GM12878 (cell line): ENCODE measurements around the gene CAPN15. TPM values are rescaled to one million over a fixed set of nuclear protein-coding genes. Genes with fewer than 3 reads are reported as not detected.

Source experiments
- ATF7 ChIP-seq: fragments of 450-650 bp; IDR thresholded peaks from 2 replicates; pipeline ENCODE4 v1.6.1; 2016; ENCODE audit warnings: low read depth, mild to moderate bottlenecking
- BCL11A ChIP-seq: IDR thresholded peaks from 2 replicates; pipeline ENCODE4 v1.6.1; 2011; ENCODE audit warnings: low read depth, low read length
- BCL3 ChIP-seq: IDR thresholded peaks from 2 replicates; pipeline ENCODE4 v1.6.1; 2011; ENCODE audit warnings: borderline replicate concordance, low read depth, mild to moderate bottlenecking, moderate library complexity, low read length; ENCODE audit not compliant: insufficient read depth, poor library complexity, severe bottlenecking
- CHD1 ChIP-seq: IDR thresholded peaks from 2 replicates; pipeline ENCODE4 v1.6.1; 2012; ENCODE audit warnings: low read depth, low read length, improper control_type of control experiment
- EGR1 ChIP-seq, 2 experiments: IDR thresholded peaks; 1 replicate in 1 of 2; 2 replicates in 1 of 2; pipeline ENCODE4 v1.6.1; 2011 to 2012; ENCODE audit warnings: low read depth in 2 of 2, low read length in 2 of 2, borderline replicate concordance in 1 of 2, mild to moderate bottlenecking in 1 of 2, moderate library complexity in 1 of 2
- GABPA ChIP-seq: IDR thresholded peaks from 2 replicates; pipeline ENCODE4 v1.6.1; 2014; ENCODE audit warnings: antibody characterized with exemption, low read depth, mild to moderate bottlenecking, inconsistent platforms
- HDAC2 ChIP-seq: fragments of 200-600 bp; sonication (generic); IDR thresholded peaks from 2 replicates; pipeline ENCODE4 v1.6.1; 2017
- IKZF2 ChIP-seq, 2 experiments: fragments of 450-650 bp; IDR thresholded peaks; 2 replicates each; pipeline ENCODE4 v1.6.1; 2017; ENCODE audit warnings: mild to moderate bottlenecking in 2 of 2, moderate library complexity in 2 of 2
- NFIC ChIP-seq: IDR thresholded peaks from 2 replicates; pipeline ENCODE4 v1.6.1; 2012; ENCODE audit warnings: low read depth, mild to moderate bottlenecking, inconsistent platforms, low read length, moderate library complexity
- NR2C2 ChIP-seq: IDR thresholded peaks from 2 replicates; pipeline ENCODE4 v1.6.1; 2011; ENCODE audit warnings: borderline replicate concordance, low read depth; ENCODE audit not compliant: control insufficient read depth, insufficient read length
- PKNOX1 ChIP-seq: fragments of 450-650 bp; IDR thresholded peaks from 2 replicates; pipeline ENCODE4 v1.6.1; 2016; ENCODE audit warnings: mild to moderate bottlenecking
- TAF1 ChIP-seq: IDR thresholded peaks from 2 replicates; pipeline ENCODE4 v1.6.1; 2011; ENCODE audit warnings: mild to moderate bottlenecking, low read depth, low read length, borderline replicate concordance
- USF1 ChIP-seq: IDR thresholded peaks from 2 replicates; pipeline ENCODE4 v1.6.1; 2011; ENCODE audit warnings: borderline replicate concordance, low read depth, mild to moderate bottlenecking, moderate library complexity, mixed read lengths, low read length; ENCODE audit not compliant: insufficient read depth; ENCODE audit errors: extremely low read length
- ZNF217 ChIP-seq: fragments of 450-650 bp; IDR thresholded peaks from 2 replicates; pipeline ENCODE4 v1.6.1; 2017; ENCODE audit warnings: antibody characterized with exemption, mild to moderate bottlenecking
- polyA plus RNA-seq, 11 experiments: library from polyadenylated mRNA; depleted of rRNA in 4 of 11; unstranded in 6 of 11; stranded (reverse) in 5 of 11; fragments of >200 nt; fragmentation: Nextera tagmentation in 4 of 11; fragmentation: Illumina TruSeq in 1 of 11; extraction: Ambion mirVana in 4 of 11; extraction: Trizol in 1 of 11; gene quantifications; 1 replicate in 1 of 11; 2 replicates in 10 of 11; pipeline versions ENCODE4 v1.2.1 to v1.2.3, GENCODE V29; 2011 to 2016; ENCODE audit warnings: inconsistent platforms in 2 of 11, missing spikeins in 2 of 11, low read depth in 1 of 11
- total RNA-seq, 4 experiments: library from RNA; depleted of rRNA in 3 of 4; stranded (reverse); fragments of >200 nt in 3 of 4; fragmentation: Illumina TruSeq in 1 of 4; extraction: Trizol in 1 of 4; gene quantifications; 2 replicates each; pipeline versions ENCODE4 v1.2.1 to v1.2.3, GENCODE V29; 2013 to 2021
- TF ChIP-seq, protein P1 (sequence below): IDR thresholded peaks from 2 replicates; pipeline ENCODE4 v1.6.1; 2012; ENCODE audit warnings: improper control_type of control experiment, low read depth, low read length; ENCODE audit not compliant: insufficient replicate concordance
- TF ChIP-seq, protein P2 (sequence below): fragments of 450-650 bp; formaldehyde crosslinking; IDR thresholded peaks from 2 replicates; pipeline ENCODE4 v1.4.0; 2022; ENCODE audit warnings: mild to moderate bottlenecking, moderate library complexity

CAPN15 gene
- total and polyA plus RNA-seq, 10 of the 15 experiments (the other 5 are each of a cell fraction or from before 2014, with no cell fraction given): 0.40 to 78.5 (median 8.3) TPM

GRCh38 chr16:588889-589657 lies 61.6 kb downstream of the CAPN15 start (continued):
- TF ChIP-seq ZNF217 (peak; percentile 66; the same call in 1 of the 2 replicates), NR2C2 (no peak), USF1 (peak; percentile 57), ATF7 (no peak), BCL3 (no peak), PKNOX1 (no peak), CHD1 (no peak), BCL11A (no peak), HDAC2 (no peak), EGR1 (IDR thresholded peaks at IDR 0.05; ENCODE audit: borderline replicate concordance in 1 of 2, low read depth in 2 of 2, low read length in 2 of 2) (peak; percentile 62 to 94), NFIC (no peak), IKZF2 (IDR thresholded peaks at IDR 0.05) (no peak), GABPA (peak; percentile 95), TAF1 (peak; percentile 43; the same call in 1 of the 2 replicates)
- TF ChIP-seq, protein P1, sequence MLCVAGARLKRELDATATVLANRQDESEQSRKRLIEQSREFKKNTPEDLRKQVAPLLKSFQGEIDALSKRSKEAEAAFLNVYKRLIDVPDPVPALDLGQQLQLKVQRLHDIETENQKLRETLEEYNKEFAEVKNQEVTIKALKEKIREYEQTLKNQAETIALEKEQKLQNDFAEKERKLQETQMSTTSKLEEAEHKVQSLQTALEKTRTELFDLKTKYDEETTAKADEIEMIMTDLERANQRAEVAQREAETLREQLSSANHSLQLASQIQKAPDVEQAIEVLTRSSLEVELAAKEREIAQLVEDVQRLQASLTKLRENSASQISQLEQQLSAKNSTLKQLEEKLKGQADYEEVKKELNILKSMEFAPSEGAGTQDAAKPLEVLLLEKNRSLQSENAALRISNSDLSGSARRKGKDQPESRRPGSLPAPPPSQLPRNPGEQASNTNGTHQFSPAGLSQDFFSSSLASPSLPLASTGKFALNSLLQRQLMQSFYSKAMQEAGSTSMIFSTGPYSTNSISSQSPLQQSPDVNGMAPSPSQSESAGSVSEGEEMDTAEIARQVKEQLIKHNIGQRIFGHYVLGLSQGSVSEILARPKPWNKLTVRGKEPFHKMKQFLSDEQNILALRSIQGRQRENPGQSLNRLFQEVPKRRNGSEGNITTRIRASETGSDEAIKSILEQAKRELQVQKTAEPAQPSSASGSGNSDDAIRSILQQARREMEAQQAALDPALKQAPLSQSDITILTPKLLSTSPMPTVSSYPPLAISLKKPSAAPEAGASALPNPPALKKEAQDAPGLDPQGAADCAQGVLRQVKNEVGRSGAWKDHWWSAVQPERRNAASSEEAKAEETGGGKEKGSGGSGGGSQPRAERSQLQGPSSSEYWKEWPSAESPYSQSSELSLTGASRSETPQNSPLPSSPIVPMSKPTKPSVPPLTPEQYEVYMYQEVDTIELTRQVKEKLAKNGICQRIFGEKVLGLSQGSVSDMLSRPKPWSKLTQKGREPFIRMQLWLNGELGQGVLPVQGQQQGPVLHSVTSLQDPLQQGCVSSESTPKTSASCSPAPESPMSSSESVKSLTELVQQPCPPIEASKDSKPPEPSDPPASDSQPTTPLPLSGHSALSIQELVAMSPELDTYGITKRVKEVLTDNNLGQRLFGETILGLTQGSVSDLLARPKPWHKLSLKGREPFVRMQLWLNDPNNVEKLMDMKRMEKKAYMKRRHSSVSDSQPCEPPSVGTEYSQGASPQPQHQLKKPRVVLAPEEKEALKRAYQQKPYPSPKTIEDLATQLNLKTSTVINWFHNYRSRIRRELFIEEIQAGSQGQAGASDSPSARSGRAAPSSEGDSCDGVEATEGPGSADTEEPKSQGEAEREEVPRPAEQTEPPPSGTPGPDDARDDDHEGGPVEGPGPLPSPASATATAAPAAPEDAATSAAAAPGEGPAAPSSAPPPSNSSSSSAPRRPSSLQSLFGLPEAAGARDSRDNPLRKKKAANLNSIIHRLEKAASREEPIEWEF: no peak
- TF ChIP-seq, protein P2, sequence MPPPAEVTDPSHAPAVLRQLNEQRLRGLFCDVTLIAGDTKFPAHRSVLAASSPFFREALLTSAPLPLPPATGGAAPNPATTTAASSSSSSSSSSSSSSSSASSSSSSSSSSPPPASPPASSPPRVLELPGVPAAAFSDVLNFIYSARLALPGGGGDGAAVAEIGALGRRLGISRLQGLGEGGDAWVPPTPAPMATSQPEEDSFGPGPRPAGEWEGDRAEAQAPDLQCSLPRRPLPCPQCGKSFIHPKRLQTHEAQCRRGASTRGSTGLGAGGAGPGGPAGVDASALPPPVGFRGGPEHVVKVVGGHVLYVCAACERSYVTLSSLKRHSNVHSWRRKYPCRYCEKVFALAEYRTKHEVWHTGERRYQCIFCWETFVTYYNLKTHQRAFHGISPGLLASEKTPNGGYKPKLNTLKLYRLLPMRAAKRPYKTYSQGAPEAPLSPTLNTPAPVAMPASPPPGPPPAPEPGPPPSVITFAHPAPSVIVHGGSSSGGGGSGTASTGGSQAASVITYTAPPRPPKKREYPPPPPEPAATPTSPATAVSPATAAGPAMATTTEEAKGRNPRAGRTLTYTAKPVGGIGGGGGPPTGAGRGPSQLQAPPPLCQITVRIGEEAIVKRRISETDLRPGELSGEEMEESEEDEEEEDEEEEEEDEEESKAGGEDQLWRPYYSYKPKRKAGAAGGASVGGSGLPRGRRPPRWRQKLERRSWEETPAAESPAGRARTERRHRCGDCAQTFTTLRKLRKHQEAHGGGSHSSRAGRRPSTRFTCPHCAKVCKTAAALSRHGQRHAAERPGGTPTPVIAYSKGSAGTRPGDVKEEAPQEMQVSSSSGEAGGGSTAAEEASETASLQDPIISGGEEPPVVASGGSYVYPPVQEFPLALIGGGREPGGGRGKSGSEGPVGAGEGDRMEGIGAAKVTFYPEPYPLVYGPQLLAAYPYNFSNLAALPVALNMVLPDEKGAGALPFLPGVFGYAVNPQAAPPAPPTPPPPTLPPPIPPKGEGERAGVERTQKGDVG (CRISPR knock-in tag): no peak
